HT1080 (cell line): ENCODE data around the gene XIRP2. TPM values are rescaled to one million over a fixed set of nuclear protein-coding genes. Genes with fewer than 3 reads are reported as not detected.

Experiments used
- DNase-seq: peaks from one replicate; pipeline ENCODE4 v3.0.0-alpha.2; 2015; ENCODE audit warnings: low read depth
- total RNA-seq: library from RNA; depleted of rRNA; stranded (reverse); fragments of >200 nt; shearing (Covaris generic); gene quantifications from 2 replicates; pipeline ENCODE4 v1.2.3, GENCODE V29; 2014

Gene XIRP2
- total RNA-seq, 1 experiment from 2014 or later: 0.18 TPM

- no peak for DNase-seq
Measured at GRCh38 chr2:167132906-167133555, 244.8 kb downstream of the XIRP2 start.

DNA sequence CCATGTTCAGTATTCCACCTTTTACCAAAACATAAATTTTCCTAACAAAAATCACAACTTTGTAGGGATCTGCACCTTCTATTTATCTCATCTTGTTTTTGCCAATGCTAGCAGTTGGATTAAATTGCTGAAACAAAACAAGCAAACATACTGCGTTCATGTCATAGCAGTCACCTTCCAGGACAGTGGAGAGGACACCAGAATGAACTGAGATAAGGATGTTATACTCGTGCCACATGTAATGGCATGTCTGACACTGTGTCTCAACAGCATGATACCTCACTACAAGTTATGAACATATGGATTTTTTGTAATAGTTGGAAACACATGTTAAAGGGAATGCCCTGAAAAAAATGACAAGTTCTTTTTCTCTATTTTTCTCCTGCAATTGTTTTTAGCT lies 245.3 kb downstream of the XIRP2 start:
- no peak for DNase-seq

GRCh38 chr2:167134381-167135072 lies 246.2 kb downstream of the XIRP2 start:
- peak; percentile 86 for DNase-seq

- DNase-seq: no peak
Measured at GRCh38 chr2:167135706-167136105, 247.4 kb downstream of the XIRP2 start.

DNA sequence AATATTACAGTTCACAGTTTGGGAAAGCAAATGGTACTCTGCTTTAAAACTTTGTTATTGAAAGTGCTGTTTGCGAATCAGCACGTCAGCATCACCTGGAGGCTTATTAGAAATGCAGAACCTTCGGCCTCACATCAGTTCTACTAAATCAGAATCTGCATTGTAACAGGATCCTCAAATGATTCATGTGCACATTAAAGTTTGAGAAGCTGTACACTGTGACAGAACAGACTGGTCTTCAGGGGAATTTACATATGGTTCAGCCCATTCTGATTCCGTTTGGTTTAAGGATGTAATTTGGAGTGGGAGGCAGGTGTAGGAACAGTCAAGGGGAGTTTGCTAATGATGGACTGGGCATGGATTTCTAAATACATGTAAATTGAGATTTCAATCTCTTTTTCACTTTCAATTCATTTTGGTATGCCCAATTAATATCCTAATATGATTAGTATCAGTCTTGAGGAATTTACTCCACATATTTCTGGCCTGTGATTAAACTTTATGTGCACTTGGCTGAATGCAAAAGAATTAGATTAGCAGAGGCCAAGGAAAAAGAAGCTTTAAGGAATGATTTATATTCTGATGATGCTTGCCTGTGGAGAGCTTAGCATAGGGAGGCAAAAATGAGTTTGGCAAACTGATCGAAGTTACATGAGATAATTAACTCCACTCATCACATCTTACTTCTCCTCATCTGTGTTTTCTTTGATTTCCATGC lies 248.8 kb downstream of the XIRP2 start:
- no peak for DNase-seq

- DNase-seq: no peak
Measured at GRCh38 chr2:167140330-167140729, 252.1 kb downstream of the XIRP2 start.

GRCh38 chr2:167140767-167141166 lies 252.5 kb downstream of the XIRP2 start:
- peak; percentile 98 for DNase-seq

- DNase-seq: no peak
Measured at GRCh38 chr2:167142554-167142953, 254.3 kb downstream of the XIRP2 start.

- no peak for DNase-seq
Measured at GRCh38 chr2:167144179-167144898, 256.1 kb downstream of the XIRP2 start.

DNA sequence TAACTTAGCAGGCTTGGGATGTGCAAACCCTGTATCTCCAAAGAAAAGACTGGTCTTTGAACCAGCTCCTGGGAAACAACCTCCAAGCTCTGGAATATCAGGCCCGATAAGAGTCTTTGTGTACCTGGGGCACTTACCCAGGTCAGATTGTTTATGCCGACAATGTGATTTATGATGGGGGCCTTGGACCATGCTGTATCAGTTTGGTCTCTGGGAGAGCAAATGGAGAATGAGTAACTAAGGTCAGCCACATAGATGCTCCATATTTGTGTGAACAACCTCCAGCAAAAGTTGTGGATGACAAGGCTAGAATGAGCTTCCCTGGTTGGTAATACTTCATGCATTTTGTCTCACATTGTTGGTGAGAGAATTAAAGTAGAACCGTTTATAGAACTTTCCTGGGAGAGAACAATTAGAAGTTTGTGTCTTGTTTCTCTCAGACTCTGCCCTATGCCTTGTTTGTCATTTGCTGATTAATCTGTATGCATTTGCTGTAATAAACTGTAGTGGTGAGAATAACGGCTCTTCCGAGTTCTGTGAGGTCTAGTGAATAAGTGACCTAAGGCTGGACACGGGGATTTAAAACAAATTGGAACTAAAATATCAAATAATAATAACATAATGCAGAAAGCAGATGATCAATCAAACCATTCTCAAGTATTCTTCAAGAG lies 259.1 kb downstream of the XIRP2 start:
- no peak for DNase-seq

- no peak for DNase-seq
Measured at GRCh38 chr2:167151894-167152293, 263.6 kb downstream of the XIRP2 start.

GRCh38 chr2:167157523-167157922 lies 269.2 kb downstream of the XIRP2 start:
- no peak for DNase-seq

GRCh38 chr2:167177196-167177595 lies 288.9 kb downstream of the XIRP2 start:
- DNase-seq: no peak

- DNase-seq: peak; percentile 79
Measured at GRCh38 chr2:167181134-167181533, 292.9 kb downstream of the XIRP2 start.

DNA sequence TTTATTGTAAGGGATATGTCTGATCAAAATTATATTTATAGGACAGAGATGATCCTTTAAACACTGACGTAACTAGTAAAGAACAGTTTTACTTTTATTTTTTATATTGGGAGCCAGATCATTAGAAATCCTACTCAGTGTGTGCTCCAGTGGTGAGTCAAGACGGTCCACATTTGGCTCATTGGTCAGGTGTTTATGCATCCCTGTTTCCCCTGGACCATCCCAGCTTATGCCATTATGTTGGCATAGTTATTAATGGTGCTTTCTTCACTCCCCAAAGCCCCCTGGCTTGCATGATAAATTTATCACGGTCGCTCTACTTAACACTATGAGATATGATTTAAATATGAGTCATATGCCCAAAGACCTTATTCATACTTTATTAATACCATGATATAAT lies 293.4 kb downstream of the XIRP2 start:
- no peak for DNase-seq

GRCh38 chr2:167182403-167182802 lies 294.1 kb downstream of the XIRP2 start:
- DNase-seq: no peak

DNA sequence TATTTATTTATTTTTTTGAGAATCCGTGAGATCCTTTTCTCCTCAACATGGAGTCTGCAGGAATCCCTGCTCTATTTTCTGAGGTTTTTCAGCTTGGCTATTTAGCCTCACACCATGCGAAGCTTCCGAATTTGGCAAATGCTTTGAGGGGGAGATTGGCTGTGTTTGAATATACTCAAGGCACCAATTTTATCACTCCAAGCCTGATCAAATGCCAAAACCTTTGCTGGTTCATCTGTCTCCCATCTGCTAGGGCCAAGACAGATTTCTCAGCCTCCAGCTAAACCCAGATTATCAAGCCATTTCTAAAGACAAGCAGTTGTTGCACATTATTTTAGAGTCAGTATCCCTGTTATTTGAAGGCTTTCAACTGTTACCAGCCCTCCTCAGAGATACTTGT lies 295.7 kb downstream of the XIRP2 start:
- DNase-seq: no peak

GRCh38 chr2:167186465-167186864 lies 298.2 kb downstream of the XIRP2 start:
- DNase-seq: no peak

DNA sequence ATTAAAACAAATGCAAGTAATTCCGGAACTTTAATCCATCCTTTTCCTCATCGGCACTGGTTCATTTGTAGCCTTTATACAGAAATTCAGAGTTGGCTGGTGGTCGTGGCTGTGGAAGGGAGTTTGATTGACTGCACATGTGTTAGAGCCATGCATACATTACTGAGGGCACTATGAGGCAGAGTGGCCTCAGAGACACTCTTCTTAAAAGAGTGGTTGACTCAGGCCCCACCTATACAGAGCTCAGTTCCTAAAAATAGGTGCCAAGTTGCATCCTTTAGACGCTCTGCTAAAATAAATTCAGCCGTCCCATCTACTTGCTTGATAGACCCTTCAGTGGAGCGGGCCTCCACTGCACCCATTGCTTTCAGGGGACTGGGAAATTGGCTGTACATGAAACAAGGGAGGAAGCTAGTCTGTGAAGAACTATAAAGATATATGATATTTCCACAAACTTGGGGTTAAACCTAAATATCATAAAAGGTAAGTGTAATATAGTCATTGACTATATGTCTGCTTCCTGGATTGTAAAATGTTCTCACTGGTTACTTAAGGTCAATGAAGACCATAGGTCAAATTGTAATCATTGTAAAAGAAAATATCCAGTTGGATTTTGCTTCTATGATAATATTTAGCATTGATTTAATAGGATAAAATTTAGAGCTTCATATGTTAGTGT lies 298.9 kb downstream of the XIRP2 start:
- no peak for DNase-seq
